Kidney (tissue), 14 donors: ENCODE measurements around the gene SYK. TPM values are rescaled to one million over a fixed set of nuclear protein-coding genes. Genes with fewer than 3 reads are reported as not detected.
A peak's percentile ranks its signal among the peaks of the same experiment; 100 is the strongest.

Experiments used
- DNase-seq, 5 donors: peaks; one replicate each; pipeline ENCODE4 v3.0.0-alpha.2; 2013 to 2020
- FAIRE-seq: peaks from 2 replicates; lab custom pipeline; 2012; peaks lifted over from hg19 to GRCh38; lab: Jason Lieb, UNC
- H3K27ac ChIP-seq, 2 donors: one replicate each; pipeline ENCODE4 v1.7.0; 2013; ENCODE audit warnings: low read depth in 2 of 2, low read length in 2 of 2, inconsistent platforms in 1 of 2
- H3K27me3 ChIP-seq: one replicate; pipeline ENCODE4 v1.7.1; 2013; ENCODE audit warnings: low read length, inconsistent platforms; ENCODE audit not compliant: control insufficient read depth, insufficient read depth
- H3K36me3 ChIP-seq, 3 donors: one replicate each; pipeline versions ENCODE4 v1.7.0 to v1.7.1; 2013; ENCODE audit warnings: low read length in 3 of 3, control low read depth in 1 of 3, inconsistent platforms in 1 of 3; ENCODE audit not compliant: insufficient read depth in 3 of 3, control insufficient read depth in 2 of 3
- H3K4me1 ChIP-seq, 3 donors: one replicate each; pipeline versions ENCODE4 v1.7.0 to v1.7.1; 2013; ENCODE audit warnings: low read length in 3 of 3, inconsistent platforms in 1 of 3, low read depth in 1 of 3; ENCODE audit not compliant: control insufficient read depth in 2 of 3, insufficient read depth in 2 of 3
- H3K4me3 ChIP-seq, 3 donors: one replicate each; pipeline versions ENCODE4 v1.7.0 to v1.8.1; 2013; ENCODE audit warnings: low read length in 3 of 3, control low read depth in 1 of 3, inconsistent platforms in 1 of 3
- H3K9ac ChIP-seq, 3 donors: one replicate each; pipeline versions ENCODE4 v1.7.0 to v1.7.1; 2013; ENCODE audit warnings: low read length in 3 of 3, control low read depth in 1 of 3, inconsistent platforms in 1 of 3
- H3K9me3 ChIP-seq, 3 donors: one replicate each; pipeline versions ENCODE4 v1.7.0 to v1.7.1; 2013; ENCODE audit warnings: low read length in 3 of 3, control low read depth in 1 of 3, inconsistent platforms in 1 of 3; ENCODE audit not compliant: control insufficient read depth in 2 of 3, insufficient read depth in 1 of 3
- intact Hi-C: fragments of 100-400 bp; cut with DNase I; formaldehyde crosslinking; loops from one replicate; pipeline ENCODE4 v1.11.1; 2022
- polyA plus RNA-seq: library from polyadenylated mRNA; stranded (reverse); fragments of 350-450 nt; fragmentation: Illumina TruSeq; extraction: RNeasy Lipid Tissue Mini Kit (QIAGEN cat#74804); gene quantifications from one replicate; pipeline ENCODE4 v1.2.3, GENCODE V29; 2014; ENCODE audit warnings: low read depth, low replicate concordance; ENCODE audit not compliant: insufficient read depth
- total RNA-seq: library from RNA; stranded (reverse); fragmentation: NEBNext Ultra II Directional; extraction: Animal tissue kit (Norgen Biotek cat#: 25700); gene quantifications from one replicate; pipeline ENCODE4 v1.2.1, GENCODE V29; 2021
- TF ChIP-seq, protein P1 (sequence below): IDR thresholded peaks from 3 replicates; pipeline ENCODE4 v1.5.1; 2012; ENCODE audit warnings: mild to moderate bottlenecking, moderate library complexity, borderline replicate concordance; ENCODE audit not compliant: insufficient read depth; ENCODE audit errors: extremely low read depth
- donor health status: control.
- donor health status: control.
- donor health status: control.
- donor health status: control.
- donor health status: control.
- donor health status: DM: yes; HTN: yes; CAD: no.
- donor health status: Normal renal cell carcinoma (clear cell type).

Gene SYK
- total and polyA plus RNA-seq, 2 donors from 2014 or later, result 13.3 to 52.2 TPM

DNA sequence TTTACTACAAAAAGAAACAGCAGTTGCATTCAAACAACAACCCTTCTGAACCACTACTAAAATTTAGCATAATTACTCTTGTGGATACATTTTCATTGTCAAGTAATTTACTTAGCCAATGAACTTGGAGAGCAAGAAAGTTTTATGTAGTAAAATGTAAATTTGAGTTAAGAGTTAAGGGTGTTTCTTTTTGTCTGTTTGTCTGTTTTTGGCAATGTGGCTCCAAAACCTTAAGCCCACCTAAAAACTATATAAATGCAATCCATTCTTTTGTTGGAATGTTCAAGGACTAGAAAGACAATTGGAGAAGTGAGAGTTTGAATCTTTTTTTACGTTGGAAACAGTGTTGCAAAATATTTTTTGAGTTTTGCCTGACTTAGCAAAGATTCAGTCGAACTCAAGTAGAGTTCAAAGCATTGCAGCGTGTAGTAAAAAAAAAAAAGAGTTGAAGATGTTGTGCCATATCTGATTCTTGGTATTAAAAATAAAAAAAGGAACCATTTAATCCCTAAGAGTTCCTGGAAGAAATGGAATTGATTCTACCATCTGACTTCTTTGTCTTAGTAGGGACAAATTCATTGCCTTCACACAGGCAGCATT, 867 bp downstream of the SYK start:
- peak overlapping the region; percentile 63 to 84 for H3K27ac ChIP-seq
- peak overlapping the region in 2 of 3 donors; percentile 10 to 68 for H3K9ac ChIP-seq
- no peak for FAIRE-seq

DNA sequence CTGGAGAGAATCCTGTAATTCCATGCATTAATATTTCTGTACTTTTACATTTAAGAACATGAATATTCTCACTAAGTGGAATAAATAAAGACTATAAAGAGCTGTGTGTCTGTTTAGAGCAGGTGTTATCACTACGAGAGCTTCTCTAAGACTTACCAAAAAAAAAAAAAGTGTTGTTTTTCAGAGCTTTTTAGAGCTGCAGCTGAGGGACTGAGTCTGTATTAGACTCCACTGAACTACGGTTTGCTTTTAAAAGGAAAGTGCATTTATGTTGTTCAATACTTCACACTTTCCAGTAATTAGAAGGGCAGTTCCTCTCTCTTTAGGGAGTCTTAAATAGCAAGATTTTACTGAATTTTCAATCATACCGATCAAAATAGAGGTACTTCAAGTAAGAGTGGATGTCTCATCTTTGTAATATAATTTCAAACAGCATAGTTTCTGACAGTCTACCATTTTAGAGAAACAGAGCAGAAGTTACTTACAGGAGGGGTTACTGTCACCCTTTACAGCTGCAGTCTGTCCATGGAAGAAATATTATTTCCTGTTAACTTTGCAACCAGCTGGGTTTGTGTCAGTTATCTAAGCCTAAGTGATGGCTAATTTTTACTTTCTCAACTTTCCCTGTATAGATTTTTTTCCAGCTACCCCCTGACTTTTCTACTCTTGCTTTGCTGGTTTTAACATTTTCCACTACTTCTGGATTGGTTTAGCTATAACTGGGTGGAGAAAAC, 2.4 kb downstream of the SYK start:
- Histone ChIP-seq H3K4me1 (peaks cover 0 to 8% (median 7%) of the 10 kb centered on the region in 3 donors), H3K27ac (no peak overlapping the region), H3K4me3 (peak overlapping the region in 2 of 3 donors; percentile 30), H3K9ac (no peak overlapping the region), H3K36me3 (no peaks in the 10 kb centered on the region), H3K9me3 (no peaks in the 10 kb centered on the region), H3K27me3 (no peaks in the 10 kb centered on the region)
- DNase-seq, result peak in 2 of 5 donors; percentile 69 to 75
- FAIRE-seq, result no peak
- TF ChIP-seq, protein P1, sequence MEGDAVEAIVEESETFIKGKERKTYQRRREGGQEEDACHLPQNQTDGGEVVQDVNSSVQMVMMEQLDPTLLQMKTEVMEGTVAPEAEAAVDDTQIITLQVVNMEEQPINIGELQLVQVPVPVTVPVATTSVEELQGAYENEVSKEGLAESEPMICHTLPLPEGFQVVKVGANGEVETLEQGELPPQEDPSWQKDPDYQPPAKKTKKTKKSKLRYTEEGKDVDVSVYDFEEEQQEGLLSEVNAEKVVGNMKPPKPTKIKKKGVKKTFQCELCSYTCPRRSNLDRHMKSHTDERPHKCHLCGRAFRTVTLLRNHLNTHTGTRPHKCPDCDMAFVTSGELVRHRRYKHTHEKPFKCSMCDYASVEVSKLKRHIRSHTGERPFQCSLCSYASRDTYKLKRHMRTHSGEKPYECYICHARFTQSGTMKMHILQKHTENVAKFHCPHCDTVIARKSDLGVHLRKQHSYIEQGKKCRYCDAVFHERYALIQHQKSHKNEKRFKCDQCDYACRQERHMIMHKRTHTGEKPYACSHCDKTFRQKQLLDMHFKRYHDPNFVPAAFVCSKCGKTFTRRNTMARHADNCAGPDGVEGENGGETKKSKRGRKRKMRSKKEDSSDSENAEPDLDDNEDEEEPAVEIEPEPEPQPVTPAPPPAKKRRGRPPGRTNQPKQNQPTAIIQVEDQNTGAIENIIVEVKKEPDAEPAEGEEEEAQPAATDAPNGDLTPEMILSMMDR, result no peak
- intact Hi-C loops, result no loop called here

More for the DNA sequence above, 867 bp downstream of the SYK start:
- H3K4me3 ChIP-seq, result peak overlapping the region; percentile 50 to 61 (median 55)
- H3K36me3 ChIP-seq, result no peaks in the 10 kb centered on the region
- peak in 1 of 5 donors; percentile 35 for DNase-seq
- H3K9me3 ChIP-seq, result no peaks in the 10 kb centered on the region
- intact Hi-C loops, result no loop called here
- H3K27me3 ChIP-seq, result no peaks in the 10 kb centered on the region
- H3K4me1 ChIP-seq, result peaks cover 0 to 7% (median 4%) of the 10 kb centered on the region in 3 donors
- TF ChIP-seq, protein P1, result no peak

- DNase-seq (peak in 1 of 5 donors; percentile 24), FAIRE-seq (no peak)
- H3K27ac ChIP-seq, result no peak overlapping the region
- no peaks in the 10 kb centered on the region for H3K9me3 ChIP-seq
- intact Hi-C loops, result no loop called here
- H3K9ac ChIP-seq, result no peak overlapping the region
- H3K27me3 ChIP-seq, result no peaks in the 10 kb centered on the region
- no peaks in the 10 kb centered on the region for H3K36me3 ChIP-seq
- TF ChIP-seq, protein P1, result no peak
- no peak overlapping the region for H3K4me3 ChIP-seq
- H3K4me1 ChIP-seq, result peaks cover 0 to 9% (median 7%) of the 10 kb centered on the region in 3 donors
Measured at GRCh38 chr9:90805006-90805996, 3.7 kb downstream of the SYK start.
